ENCODE measurements around the gene KCNH2. TPM values are rescaled to one million over a fixed set of nuclear protein-coding genes. Genes with fewer than 3 reads are reported as not detected.
"Not testable (repeated sequence)": the region's sequence is repeated elsewhere in the genome, so short reads cannot be mapped to it uniquely, and the experiment has no call there.

The KCNH2 gene
- total RNA-seq, 1 experiment from 2014 or later: not detected

DNA sequence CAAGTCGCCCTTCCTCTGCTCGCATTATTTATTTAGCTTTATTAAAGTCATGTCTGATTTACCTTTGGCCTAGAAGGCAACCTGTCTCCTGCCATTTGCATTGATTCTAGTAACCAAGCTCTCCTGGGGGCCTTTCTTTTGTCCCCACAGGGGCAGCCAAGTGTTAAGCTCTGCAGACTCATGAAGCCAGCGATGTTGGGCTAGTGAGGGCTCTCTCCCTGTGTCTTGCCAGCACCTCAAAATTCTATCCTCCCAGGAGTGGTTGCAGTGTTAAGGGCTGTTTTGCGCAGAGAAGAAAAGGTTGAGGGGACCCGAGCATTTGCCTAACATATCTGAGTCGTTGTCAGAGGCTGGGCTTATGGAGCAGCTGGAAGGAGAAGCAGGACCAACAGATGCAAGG lies 63.9 kb downstream of the KCNH2 start:
- Histone ChIP-seq H3K4me3 (no peak overlapping the region), H3K4me1 (replicated peaks) (no peaks in the 10 kb centered on the region), H3K9me3 (replicated peaks) (no peaks in the 10 kb centered on the region), H3K27ac (no peak overlapping the region), H3K27me3 (replicated peaks) (peaks cover 36% of the 10 kb centered on the region), H3K36me3 (no peaks in the 10 kb centered on the region)
- no peak for DNase-seq (ENCODE audit: low read depth in 1 of 2, low spot score in 2 of 2)

GRCh38 chr7:150912427-150912826 lies 65.7 kb downstream of the KCNH2 start:
- H3K9me3 ChIP-seq (replicated peaks): no peaks in the 10 kb centered on the region
- H3K36me3 ChIP-seq: no peaks in the 10 kb centered on the region
- H3K27ac ChIP-seq: no peak overlapping the region
- no peak for DNase-seq (ENCODE audit: low read depth in 1 of 2, low spot score in 2 of 2)
- no peak overlapping the region for H3K4me3 ChIP-seq
- H3K4me1 ChIP-seq (replicated peaks): no peaks in the 10 kb centered on the region
- peaks cover 19% of the 10 kb centered on the region for H3K27me3 ChIP-seq (replicated peaks)

GRCh38 chr7:150911590-150912267 lies 66.4 kb downstream of the KCNH2 start:
- Histone ChIP-seq H3K27me3 (replicated peaks) (peaks cover 17% of the 10 kb centered on the region), H3K27ac (no peak overlapping the region), H3K36me3 (no peaks in the 10 kb centered on the region), H3K4me3 (no peak overlapping the region), H3K4me1 (replicated peaks) (no peaks in the 10 kb centered on the region), H3K9me3 (replicated peaks) (no peaks in the 10 kb centered on the region)
- no peak for DNase-seq (ENCODE audit: low read depth in 1 of 2, low spot score in 2 of 2)

- DNase-seq (ENCODE audit: low read depth in 1 of 2, low spot score in 2 of 2): no peak
- H3K36me3 ChIP-seq: no peaks in the 10 kb centered on the region
- H3K27ac ChIP-seq: no peak overlapping the region
- H3K27me3 ChIP-seq (replicated peaks): peaks cover 20% of the 10 kb centered on the region
- no peak overlapping the region for H3K4me3 ChIP-seq
- H3K9me3 ChIP-seq (replicated peaks): no peaks in the 10 kb centered on the region
- H3K4me1 ChIP-seq (replicated peaks): no peaks in the 10 kb centered on the region
Observed at GRCh38 chr7:150910996-150911422, 67.1 kb downstream of the KCNH2 start.

DNA sequence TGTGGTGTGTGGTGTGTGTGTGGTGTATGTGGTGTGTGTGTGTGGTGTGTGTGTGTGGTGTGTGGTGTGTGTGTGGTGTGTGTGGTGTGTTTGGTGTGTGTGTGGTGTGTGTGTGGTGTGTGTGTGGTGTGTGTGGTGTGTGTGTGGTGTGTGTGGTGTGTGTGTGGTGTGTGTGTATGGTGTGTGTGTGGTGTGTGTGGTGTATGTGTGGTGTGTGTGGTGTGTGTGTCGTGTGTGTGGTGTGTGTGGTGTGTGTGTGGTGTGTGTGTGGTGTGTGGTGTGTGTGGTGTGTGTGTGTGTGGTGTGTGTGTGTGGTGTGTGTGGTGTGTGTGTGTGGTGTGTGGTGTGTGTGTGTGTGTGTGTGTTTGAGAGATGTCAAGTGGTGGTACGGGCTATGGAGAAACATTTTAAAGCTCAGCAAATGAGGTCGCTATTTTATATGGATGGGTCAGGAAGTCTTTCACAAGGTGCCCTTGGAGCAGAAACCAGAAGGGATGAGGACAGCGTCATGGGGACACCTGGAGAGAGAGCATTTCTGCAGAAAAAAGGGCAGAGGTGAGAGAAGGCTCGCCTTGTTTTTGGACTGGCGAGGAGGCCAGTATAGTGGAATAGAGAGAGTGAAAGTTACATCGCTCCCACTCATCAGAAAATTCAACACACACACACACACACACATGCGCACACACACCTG lies 67.7 kb downstream of the KCNH2 start:
- H3K4me3 ChIP-seq; H3K27ac ChIP-seq; H3K9me3 ChIP-seq (replicated peaks); H3K4me1 ChIP-seq (replicated peaks); H3K36me3 ChIP-seq; DNase-seq (ENCODE audit: low read depth in 1 of 2, low spot score in 2 of 2): not testable (repeated sequence)
- H3K27me3 ChIP-seq (replicated peaks): peaks cover 22% of the 10 kb centered on the region

GRCh38 chr7:150909200-150909995 lies 68.7 kb downstream of the KCNH2 start:
- Histone ChIP-seq H3K9me3 (replicated peaks) (no peaks in the 10 kb centered on the region), H3K27ac (no peak overlapping the region), H3K36me3 (no peaks in the 10 kb centered on the region), H3K27me3 (replicated peaks) (peaks cover 14% of the 10 kb centered on the region), H3K4me3 (no peak overlapping the region), H3K4me1 (replicated peaks) (no peaks in the 10 kb centered on the region)
- DNase-seq (ENCODE audit: low read depth in 1 of 2, low spot score in 2 of 2): no peak

GRCh38 chr7:150908173-150908572 lies 69.9 kb downstream of the KCNH2 start:
- no peaks in the 10 kb centered on the region for H3K9me3 ChIP-seq (replicated peaks)
- H3K4me1 ChIP-seq (replicated peaks): no peaks in the 10 kb centered on the region
- DNase-seq (ENCODE audit: low read depth in 1 of 2, low spot score in 2 of 2): no peak
- H3K27ac ChIP-seq: no peak overlapping the region
- no peaks in the 10 kb centered on the region for H3K36me3 ChIP-seq
- H3K4me3 ChIP-seq: no peak overlapping the region
- H3K27me3 ChIP-seq (replicated peaks): peaks cover 14% of the 10 kb centered on the region

DNA sequence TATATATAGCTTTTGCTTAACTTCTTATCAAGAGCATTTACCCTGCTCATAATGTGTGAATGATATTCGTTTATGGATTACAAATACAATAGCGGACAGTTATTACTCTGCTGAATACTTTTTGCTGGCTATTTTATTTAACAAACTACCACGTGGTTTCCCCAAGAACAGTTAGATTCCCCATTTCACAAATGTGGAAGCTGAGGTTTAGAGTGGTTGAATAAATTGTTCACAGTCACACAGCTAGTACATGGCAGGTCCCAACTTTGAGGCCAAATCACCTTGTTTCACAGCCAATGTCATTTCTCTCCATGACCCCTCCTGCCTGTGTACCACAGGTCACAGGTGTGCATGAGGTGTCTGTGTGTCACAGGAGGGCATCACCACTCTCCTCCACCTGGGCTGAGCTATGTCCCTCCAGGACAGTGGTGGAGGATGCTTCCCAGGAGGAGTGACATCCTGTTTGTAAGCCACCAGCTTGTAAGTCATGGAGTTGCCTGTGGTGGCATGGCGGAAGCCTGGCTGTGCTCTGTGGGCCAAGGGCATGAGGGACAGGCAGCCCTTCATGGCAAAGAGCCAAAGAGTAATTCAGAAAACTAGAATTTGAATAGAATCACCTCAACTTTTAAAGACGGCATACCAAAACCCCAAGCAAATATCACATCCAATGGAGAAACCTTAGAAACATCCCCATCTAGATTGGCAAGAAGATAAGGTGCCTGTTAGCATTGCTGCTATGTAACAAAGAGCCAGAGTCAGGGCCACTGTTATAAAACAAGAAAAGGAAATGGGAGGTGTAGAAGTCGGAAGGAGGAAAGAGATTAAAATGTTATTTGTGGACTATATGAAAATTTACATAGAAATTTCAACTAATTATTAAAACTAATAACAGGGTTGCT lies 73.9 kb downstream of the KCNH2 start:
- H3K27ac ChIP-seq: no peak overlapping the region
- H3K9me3 ChIP-seq (replicated peaks): no peaks in the 10 kb centered on the region
- DNase-seq (ENCODE audit: low read depth in 1 of 2, low spot score in 2 of 2): no peak
- no peaks in the 10 kb centered on the region for H3K4me1 ChIP-seq (replicated peaks)
- H3K36me3 ChIP-seq: no peaks in the 10 kb centered on the region
- H3K4me3 ChIP-seq: no peak overlapping the region
- peaks cover 14% of the 10 kb centered on the region for H3K27me3 ChIP-seq (replicated peaks)

GRCh38 chr7:150903606-150904005 lies 74.5 kb downstream of the KCNH2 start:
- Histone ChIP-seq H3K36me3 (no peaks in the 10 kb centered on the region), H3K4me3 (no peak overlapping the region), H3K27ac (no peak overlapping the region), H3K27me3 (replicated peaks) (peaks cover 16% of the 10 kb centered on the region), H3K9me3 (replicated peaks) (no peaks in the 10 kb centered on the region), H3K4me1 (replicated peaks) (no peaks in the 10 kb centered on the region; the same call in 1 of the 2 replicates)
- peak; percentile 9 to 51 for DNase-seq (ENCODE audit: low read depth in 1 of 2, low spot score in 2 of 2)

- Histone ChIP-seq H3K36me3 (no peaks in the 10 kb centered on the region), H3K9me3 (replicated peaks) (no peaks in the 10 kb centered on the region), H3K27me3 (replicated peaks) (peaks cover 24% of the 10 kb centered on the region), H3K4me1 (replicated peaks) (no peaks in the 10 kb centered on the region; the same call in 1 of the 2 replicates), H3K27ac (no peak overlapping the region), H3K4me3 (no peak overlapping the region)
- no peak for DNase-seq (ENCODE audit: low read depth in 1 of 2, low spot score in 2 of 2)
Observed at GRCh38 chr7:150902078-150903033, 75.8 kb downstream of the KCNH2 start.

DNA sequence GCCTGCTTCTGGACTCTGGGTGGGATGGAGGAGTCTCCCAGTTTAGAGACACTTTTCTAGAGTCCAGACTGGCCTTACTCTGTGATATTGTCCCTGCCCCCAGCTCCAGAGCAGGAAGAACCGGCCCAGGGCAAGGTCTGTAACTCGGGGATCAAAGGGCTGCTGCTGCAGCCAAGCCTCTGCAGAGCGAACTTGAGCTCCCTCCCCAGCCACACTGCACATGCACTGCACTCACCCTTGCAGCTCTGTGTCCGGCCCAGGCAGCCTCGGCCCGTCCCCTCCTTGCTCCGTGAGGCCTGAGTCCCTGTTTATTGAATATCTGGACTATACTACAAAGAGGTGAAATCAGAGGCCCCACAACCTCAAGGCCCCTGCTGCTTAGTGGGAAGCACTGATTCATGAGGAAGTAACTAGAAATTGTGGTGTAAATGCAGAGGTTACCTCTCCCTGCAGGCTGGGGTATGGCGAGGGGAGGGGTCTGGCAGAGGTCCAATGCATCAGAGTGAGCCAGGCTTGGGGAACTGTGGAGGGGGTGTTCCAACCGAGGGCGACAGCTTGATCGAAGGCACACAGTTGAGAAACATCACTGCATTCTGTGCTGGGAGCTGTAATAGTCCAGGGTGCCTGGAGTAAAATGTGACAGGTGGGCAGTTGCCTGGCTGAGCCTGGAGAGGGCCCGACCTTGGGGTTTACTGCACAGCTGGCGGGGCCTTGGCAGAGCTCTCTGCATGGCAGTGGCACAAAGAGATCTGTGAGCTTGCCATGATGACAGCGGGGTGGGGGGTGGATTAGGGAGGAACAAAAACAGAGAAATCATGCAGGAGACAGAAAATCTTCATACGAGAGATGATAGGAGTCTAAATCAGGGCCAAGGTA lies 76.7 kb downstream of the KCNH2 start:
- H3K27ac ChIP-seq: no peak overlapping the region
- no peaks in the 10 kb centered on the region for H3K36me3 ChIP-seq
- peaks cover 16% of the 10 kb centered on the region for H3K27me3 ChIP-seq (replicated peaks)
- no peak for DNase-seq (ENCODE audit: low read depth in 1 of 2, low spot score in 2 of 2)
- H3K9me3 ChIP-seq (replicated peaks): no peaks in the 10 kb centered on the region
- H3K4me3 ChIP-seq: no peak overlapping the region
- H3K4me1 ChIP-seq (replicated peaks): no peaks in the 10 kb centered on the region; the same call in 1 of the 2 replicates

- H3K4me3 ChIP-seq: no peak overlapping the region
- H3K27ac ChIP-seq: no peak overlapping the region
- no peaks in the 10 kb centered on the region for H3K36me3 ChIP-seq
- H3K4me1 ChIP-seq (replicated peaks): no peaks in the 10 kb centered on the region; the same call in 1 of the 2 replicates
- DNase-seq (ENCODE audit: low read depth in 1 of 2, low spot score in 2 of 2): no peak
- H3K27me3 ChIP-seq (replicated peaks): peaks cover 10% of the 10 kb centered on the region
- no peaks in the 10 kb centered on the region for H3K9me3 ChIP-seq (replicated peaks)
Observed at GRCh38 chr7:150900675-150901074, 77.4 kb downstream of the KCNH2 start.
